HEK293 (cell line): ENCODE results near the gene NUDT13.
A peak's percentile ranks its signal among the peaks of the same experiment; 100 is the strongest.

Experiments used
- BCL11A ChIP-seq: fragments of 450-650 bp; formaldehyde crosslinking; IDR thresholded peaks from 2 replicates; pipeline ENCODE4 v1.5.1; 2016; ENCODE audit warnings: low read depth, missing biosample characterization, missing genetic modification characterization
- GLIS2 ChIP-seq: fragments of 450-650 bp; formaldehyde crosslinking; IDR thresholded peaks from 2 replicates; pipeline ENCODE4 v1.5.1; 2016; ENCODE audit warnings: missing biosample characterization, missing genetic modification characterization
- HOXC10 ChIP-seq: sonication (generic); formaldehyde crosslinking; IDR thresholded peaks from 2 replicates; pipeline ENCODE4 v1.8.1; 2023; ENCODE audit warnings: mild to moderate bottlenecking, missing genetic modification reagents
- KLF1 ChIP-seq: fragments of 450-650 bp; formaldehyde crosslinking; IDR thresholded peaks from 2 replicates; pipeline ENCODE4 v1.5.1; 2016; ENCODE audit warnings: missing biosample characterization, missing genetic modification characterization
- MEIS1 ChIP-seq: sonication (generic); formaldehyde crosslinking; IDR thresholded peaks from 2 replicates; pipeline ENCODE4 v1.8.1; 2022; ENCODE audit warnings: missing genetic modification reagents, mild to moderate bottlenecking, borderline replicate concordance
- PRDM10 ChIP-seq: fragments of 450-650 bp; formaldehyde crosslinking; IDR thresholded peaks from 2 replicates; pipeline ENCODE4 v1.5.1; 2016; ENCODE audit warnings: missing biosample characterization, missing genetic modification characterization
- PRDM2 ChIP-seq: fragments of 450-650 bp; formaldehyde crosslinking; IDR thresholded peaks from 2 replicates; pipeline ENCODE4 v1.5.1; 2016; ENCODE audit warnings: missing biosample characterization, missing genetic modification characterization, borderline replicate concordance
- PRDM6 ChIP-seq: fragments of 450-650 bp; formaldehyde crosslinking; IDR thresholded peaks from 2 replicates; pipeline ENCODE4 v1.5.1; 2017; ENCODE audit warnings: missing biosample characterization, missing genetic modification characterization
- RBAK ChIP-seq: fragments of 450-650 bp; formaldehyde crosslinking; IDR thresholded peaks from 2 replicates; pipeline ENCODE4 v1.5.1; 2016; ENCODE audit warnings: missing biosample characterization, missing genetic modification characterization
- YY2 ChIP-seq: fragments of 450-650 bp; formaldehyde crosslinking; IDR thresholded peaks from 2 replicates; pipeline ENCODE4 v1.5.1; 2016; ENCODE audit warnings: missing biosample characterization, missing genetic modification characterization
- ZBTB17 ChIP-seq: fragments of 450-650 bp; formaldehyde crosslinking; IDR thresholded peaks from 2 replicates; pipeline ENCODE4 v1.5.1; 2016; ENCODE audit warnings: missing biosample characterization, missing genetic modification characterization
- ZBTB48 ChIP-seq: fragments of 450-650 bp; formaldehyde crosslinking; IDR thresholded peaks from 2 replicates; pipeline ENCODE4 v1.5.1; 2016; ENCODE audit warnings: missing biosample characterization, missing genetic modification characterization
- ZNF10 ChIP-seq: fragments of 450-650 bp; formaldehyde crosslinking; IDR thresholded peaks from 2 replicates; pipeline ENCODE4 v1.5.1; 2017; ENCODE audit warnings: missing biosample characterization, missing genetic modification characterization
- ZNF114 ChIP-seq: fragments of 450-650 bp; formaldehyde crosslinking; IDR thresholded peaks from 2 replicates; pipeline ENCODE4 v1.5.0; 2017; ENCODE audit warnings: missing biosample characterization, missing genetic modification characterization
- ZNF140 ChIP-seq: fragments of 450-650 bp; formaldehyde crosslinking; IDR thresholded peaks from 2 replicates; pipeline ENCODE4 v1.5.1; 2016; ENCODE audit warnings: missing biosample characterization, missing genetic modification characterization
- ZNF157 ChIP-seq: fragments of 450-650 bp; formaldehyde crosslinking; IDR thresholded peaks from 2 replicates; pipeline ENCODE4 v1.5.1; 2016; ENCODE audit warnings: missing biosample characterization, missing genetic modification characterization
- ZNF169 ChIP-seq: fragments of 450-650 bp; formaldehyde crosslinking; IDR thresholded peaks from 2 replicates; pipeline ENCODE4 v1.5.1; 2016; ENCODE audit warnings: missing biosample characterization, missing genetic modification characterization
- ZNF18 ChIP-seq: fragments of 450-650 bp; formaldehyde crosslinking; IDR thresholded peaks from 2 replicates; pipeline ENCODE4 v1.5.1; 2016; ENCODE audit warnings: missing biosample characterization, missing genetic modification characterization
- ZNF324 ChIP-seq: fragments of 450-650 bp; formaldehyde crosslinking; IDR thresholded peaks from 2 replicates; pipeline ENCODE4 v1.5.1; 2016; ENCODE audit warnings: missing biosample characterization, missing genetic modification characterization
- ZNF404 ChIP-seq: fragments of 450-650 bp; formaldehyde crosslinking; IDR thresholded peaks from 2 replicates; pipeline ENCODE4 v1.5.1; 2017; ENCODE audit warnings: missing biosample characterization, missing genetic modification characterization
- ZNF426 ChIP-seq: fragments of 450-650 bp; formaldehyde crosslinking; IDR thresholded peaks from 2 replicates; pipeline ENCODE4 v1.5.1; 2017; ENCODE audit warnings: missing biosample characterization, missing genetic modification characterization, mild to moderate bottlenecking, inconsistent platforms, moderate library complexity
- ZNF510 ChIP-seq: fragments of 450-650 bp; formaldehyde crosslinking; IDR thresholded peaks from 2 replicates; pipeline ENCODE4 v1.5.1; 2018; ENCODE audit warnings: mild to moderate bottlenecking, missing genetic modification characterization, missing biosample characterization; ENCODE audit not compliant: insufficient replicate concordance
- ZNF571 ChIP-seq: fragments of 450-650 bp; formaldehyde crosslinking; IDR thresholded peaks from 2 replicates; pipeline ENCODE4 v1.5.0; 2017; ENCODE audit warnings: missing biosample characterization, missing genetic modification characterization
- ZNF639 ChIP-seq: fragments of 450-650 bp; formaldehyde crosslinking; IDR thresholded peaks from 2 replicates; pipeline ENCODE4 v1.5.1; 2016; ENCODE audit warnings: missing biosample characterization, missing genetic modification characterization
- ZNF777 ChIP-seq: fragments of 450-650 bp; formaldehyde crosslinking; IDR thresholded peaks from 2 replicates; pipeline ENCODE4 v1.5.1; 2017; ENCODE audit warnings: missing biosample characterization, missing genetic modification characterization, borderline replicate concordance

NUDT13 gene

GRCh38 chr10:73096449-73097304, 13.6 kb upstream of the NUDT13 start, which contains the start of gene P4HA1 (continued):
- no peak for TF ChIP-seq PRDM2 (tag by site-specific recombination)
- peak; percentile 90 for TF ChIP-seq BCL11A (tag by site-specific recombination)
- TF ChIP-seq PRDM10 (tag by site-specific recombination), result 0 out of 2 replicates have a peak, but pooled peaks have one; percentile 20
- no peak for TF ChIP-seq MEIS1 (CRISPR knock-in tag)
- peak; percentile 61 for TF ChIP-seq ZBTB17 (tag by site-specific recombination)
- TF ChIP-seq ZNF426 (tag by site-specific recombination), result no peak
- peak; percentile 53; the same call in 1 of the 2 replicates for TF ChIP-seq ZNF324 (tag by site-specific recombination)
- TF ChIP-seq PRDM6 (tag by site-specific recombination), result no peak
- peak; percentile 66 for TF ChIP-seq YY2 (tag by site-specific recombination)
- 0 out of 2 replicates have a peak, but pooled peaks have one; percentile 31 for TF ChIP-seq HOXC10
- peak; percentile 99 for TF ChIP-seq ZBTB48 (tag by site-specific recombination)
- no peak for TF ChIP-seq RBAK
- TF ChIP-seq ZNF777, result peak; percentile 67; the same call in 1 of the 2 replicates
- TF ChIP-seq ZNF157 (tag by site-specific recombination), result no peak
- no peak for TF ChIP-seq ZNF140 (tag by site-specific recombination)
- TF ChIP-seq ZNF639 (tag by site-specific recombination), result peak; percentile 57; the same call in 1 of the 2 replicates
- no peak for TF ChIP-seq ZNF114 (tag by site-specific recombination)
- no peak for TF ChIP-seq ZNF510 (tag by site-specific recombination)
- no peak for TF ChIP-seq ZNF404 (tag by site-specific recombination)
- TF ChIP-seq ZNF571 (tag by site-specific recombination), result no peak
- TF ChIP-seq ZNF169, result no peak
- peak; percentile 98 for TF ChIP-seq ZNF18
- TF ChIP-seq KLF1 (tag by site-specific recombination), result peak; percentile 12; the same call in 1 of the 2 replicates
- no peak for TF ChIP-seq ZNF10 (tag by site-specific recombination)
- peak; percentile 68 for TF ChIP-seq GLIS2 (tag by site-specific recombination)
